ENCODE data around the gene CCDC3.

The CCDC3 gene

DNA sequence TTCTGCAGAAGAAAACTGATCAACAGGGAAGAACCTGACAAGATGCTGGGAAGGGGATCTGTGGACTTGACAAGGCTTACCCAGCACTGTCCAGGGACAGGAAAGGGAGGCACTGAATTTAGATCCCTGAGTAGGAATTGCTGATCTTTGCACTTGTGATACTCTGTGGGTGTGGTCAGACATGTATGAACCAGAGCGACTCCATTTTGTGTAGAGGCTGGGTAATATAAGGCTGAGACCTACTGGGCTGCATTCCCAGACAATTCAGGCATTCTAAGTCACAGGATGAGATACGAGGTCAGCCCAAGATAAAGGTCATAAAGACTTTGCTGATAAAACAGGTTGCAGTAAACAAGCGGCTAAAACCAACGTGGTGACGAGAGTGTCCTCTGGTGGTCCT is 60.7 kb downstream of the CCDC3 start:
- Histone ChIP-seq H3K18ac (ENCODE audit: low read length) (no peak overlapping the region), H3K36me3 (ENCODE audit: control insufficient read depth, insufficient read depth, low read length) (no peaks in the 10 kb centered on the region), H2AK5ac (ENCODE audit: low read length) (no peak overlapping the region), H3K56ac (ENCODE audit: low read length) (no peak overlapping the region), H2BK5ac (ENCODE audit: low read length) (no peak overlapping the region), H3K4me1 (ENCODE audit: control insufficient read depth, low read depth, low read length) (no peaks in the 10 kb centered on the region), H3K4me3 (ENCODE audit: low read length) (no peak overlapping the region), H3K23ac (ENCODE audit: low read length) (no peak overlapping the region), H3K27ac (ENCODE audit: low read depth, low read length) (no peak overlapping the region), H3K79me2 (ENCODE audit: control insufficient read depth, insufficient read depth, low read length) (no peaks in the 10 kb centered on the region), H2BK15ac (replicated peaks; ENCODE audit: low read depth) (no peak overlapping the region), H3K27me3 (ENCODE audit: insufficient read depth, low read length, poor library complexity) (no peaks in the 10 kb centered on the region), H2BK120ac (ENCODE audit: low read depth, low read length) (no peak overlapping the region), H3K4ac (ENCODE audit: low read depth, low read length) (no peak overlapping the region), H3K79me1 (ENCODE audit: low read length) (no peaks in the 10 kb centered on the region), H4K5ac (ENCODE audit: low read length) (no peak overlapping the region), H3K4me2 (ENCODE audit: low read length) (no peak overlapping the region), H3K9ac (ENCODE audit: low read length) (no peak overlapping the region), H4K8ac (ENCODE audit: low read depth, low read length) (no peak overlapping the region)
- WGBS (ENCODE audit: extremely low coverage, insufficient coverage, low lambda C conversion rate), result no CpG with 5 or more reads among the region's 5 CpGs
- DNase-seq, result peak; percentile 28

DNA sequence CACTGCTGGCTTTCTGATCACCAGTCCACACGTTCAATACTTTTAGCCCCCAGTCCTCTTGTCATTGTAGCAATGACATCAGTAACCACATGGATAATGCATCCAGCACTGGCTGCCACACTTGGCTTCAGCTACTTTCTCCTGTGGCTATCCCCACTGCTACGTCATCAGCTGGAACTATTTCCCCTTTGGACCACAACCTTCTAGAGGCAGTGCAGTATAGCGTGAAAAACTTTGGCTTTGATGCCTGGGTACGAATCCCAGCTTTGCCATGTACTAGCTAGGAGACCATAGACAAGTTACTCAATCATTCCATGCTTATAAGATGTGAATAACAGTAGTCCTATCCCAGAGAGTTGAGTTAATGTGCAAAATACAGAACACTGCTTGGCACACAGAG is 63.2 kb downstream of the CCDC3 start:
- DNase-seq, result no peak
- H3K79me1 ChIP-seq (ENCODE audit: low read length), result no peaks in the 10 kb centered on the region
- no peaks in the 10 kb centered on the region for H3K27me3 ChIP-seq (ENCODE audit: insufficient read depth, low read length, poor library complexity)
- H3K56ac ChIP-seq (ENCODE audit: low read length), result no peak overlapping the region
- no peak overlapping the region for H2BK5ac ChIP-seq (ENCODE audit: low read length)
- no peak overlapping the region for H3K23ac ChIP-seq (ENCODE audit: low read length)
- H3K9ac ChIP-seq (ENCODE audit: low read length), result no peak overlapping the region
- H3K18ac ChIP-seq (ENCODE audit: low read length), result no peak overlapping the region
- no peak overlapping the region for H3K4me3 ChIP-seq (ENCODE audit: low read length)
- H3K79me2 ChIP-seq (ENCODE audit: control insufficient read depth, insufficient read depth, low read length), result no peaks in the 10 kb centered on the region
- H3K36me3 ChIP-seq (ENCODE audit: control insufficient read depth, insufficient read depth, low read length), result no peaks in the 10 kb centered on the region
- H4K5ac ChIP-seq (ENCODE audit: low read length), result no peak overlapping the region
- H3K4me1 ChIP-seq (ENCODE audit: control insufficient read depth, low read depth, low read length), result no peaks in the 10 kb centered on the region
- H2BK120ac ChIP-seq (ENCODE audit: low read depth, low read length), result no peak overlapping the region
- no peak overlapping the region for H3K4me2 ChIP-seq (ENCODE audit: low read length)
- no CpG with 5 or more reads among the region's 4 CpGs for WGBS (ENCODE audit: extremely low coverage, insufficient coverage, low lambda C conversion rate)
- no peak overlapping the region for H3K27ac ChIP-seq (ENCODE audit: low read depth, low read length)
- H2AK5ac ChIP-seq (ENCODE audit: low read length), result no peak overlapping the region
- no peak overlapping the region for H2BK15ac ChIP-seq (replicated peaks; ENCODE audit: low read depth)
- no peak overlapping the region for H3K4ac ChIP-seq (ENCODE audit: low read depth, low read length)
- no peak overlapping the region for H4K8ac ChIP-seq (ENCODE audit: low read depth, low read length)

DNA sequence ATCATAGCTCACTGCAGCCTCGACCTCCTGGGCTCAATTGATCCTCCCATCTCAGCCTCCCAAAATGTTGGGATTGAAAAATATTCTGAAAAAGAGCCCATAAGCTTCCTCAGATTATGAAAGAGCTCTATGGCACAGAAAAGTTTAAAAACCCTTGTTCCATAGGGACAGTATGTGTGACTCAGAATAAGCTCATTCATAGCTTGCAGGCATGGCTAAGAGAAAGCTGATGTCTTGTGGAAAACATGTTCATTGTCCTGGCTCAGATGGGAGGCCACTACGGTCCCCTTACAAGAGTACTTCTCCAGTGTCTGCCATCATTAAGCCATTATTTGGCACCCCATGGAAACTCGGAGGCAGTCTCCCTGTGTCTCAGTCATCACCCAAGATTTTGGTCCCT is 64.0 kb downstream of the CCDC3 start:
- Histone ChIP-seq H3K4me2 (ENCODE audit: low read length) (no peak overlapping the region), H4K5ac (ENCODE audit: low read length) (no peak overlapping the region), H3K36me3 (ENCODE audit: control insufficient read depth, insufficient read depth, low read length) (no peaks in the 10 kb centered on the region), H3K27me3 (ENCODE audit: insufficient read depth, low read length, poor library complexity) (no peaks in the 10 kb centered on the region), H2AK5ac (ENCODE audit: low read length) (no peak overlapping the region), H3K9ac (ENCODE audit: low read length) (no peak overlapping the region), H2BK5ac (ENCODE audit: low read length) (no peak overlapping the region), H4K8ac (ENCODE audit: low read depth, low read length) (no peak overlapping the region), H2BK120ac (ENCODE audit: low read depth, low read length) (no peak overlapping the region), H3K4me3 (ENCODE audit: low read length) (no peak overlapping the region), H3K27ac (ENCODE audit: low read depth, low read length) (no peak overlapping the region), H3K79me2 (ENCODE audit: control insufficient read depth, insufficient read depth, low read length) (no peaks in the 10 kb centered on the region), H3K56ac (ENCODE audit: low read length) (no peak overlapping the region), H3K4me1 (ENCODE audit: control insufficient read depth, low read depth, low read length) (no peaks in the 10 kb centered on the region), H3K79me1 (ENCODE audit: low read length) (no peaks in the 10 kb centered on the region), H2BK15ac (replicated peaks; ENCODE audit: low read depth) (no peak overlapping the region), H3K18ac (ENCODE audit: low read length) (no peak overlapping the region), H3K4ac (ENCODE audit: low read depth, low read length) (no peak overlapping the region), H3K23ac (ENCODE audit: low read length) (no peak overlapping the region)
- no peak for DNase-seq
- no CpG with 5 or more reads among the region's 3 CpGs for WGBS (ENCODE audit: extremely low coverage, insufficient coverage, low lambda C conversion rate)

DNA sequence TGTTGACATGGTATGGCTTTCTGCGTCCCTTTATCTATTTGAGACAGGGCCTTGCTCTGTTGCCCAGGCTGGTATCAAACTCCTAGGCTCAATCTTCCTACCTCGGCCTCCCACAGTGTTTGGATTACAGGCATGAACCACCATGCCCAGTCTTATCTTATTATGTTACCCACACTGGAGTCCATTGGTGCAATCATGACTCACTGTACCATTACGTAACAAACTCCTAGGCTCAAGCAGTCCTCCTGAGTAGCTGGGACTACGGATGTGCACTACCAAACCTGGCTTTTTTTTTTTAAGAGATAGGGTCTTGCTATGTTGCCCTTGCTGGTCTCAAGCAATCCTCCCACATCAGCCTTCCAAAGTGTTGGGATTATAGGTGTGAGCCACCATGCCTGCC is 66.7 kb downstream of the CCDC3 start:
- Histone ChIP-seq H3K4me2 (ENCODE audit: low read length) (no peak overlapping the region), H3K23ac (ENCODE audit: low read length) (no peak overlapping the region), H3K4me3 (ENCODE audit: low read length) (no peak overlapping the region), H4K8ac (ENCODE audit: low read depth, low read length) (no peak overlapping the region), H2AK5ac (ENCODE audit: low read length) (no peak overlapping the region), H2BK120ac (ENCODE audit: low read depth, low read length) (no peak overlapping the region), H3K4ac (ENCODE audit: low read depth, low read length) (no peak overlapping the region), H3K18ac (ENCODE audit: low read length) (no peak overlapping the region), H3K56ac (ENCODE audit: low read length) (no peak overlapping the region), H3K79me1 (ENCODE audit: low read length) (no peaks in the 10 kb centered on the region), H3K79me2 (ENCODE audit: control insufficient read depth, insufficient read depth, low read length) (no peaks in the 10 kb centered on the region), H3K36me3 (ENCODE audit: control insufficient read depth, insufficient read depth, low read length) (no peaks in the 10 kb centered on the region), H2BK5ac (ENCODE audit: low read length) (no peak overlapping the region), H3K9ac (ENCODE audit: low read length) (no peak overlapping the region), H2BK15ac (replicated peaks; ENCODE audit: low read depth) (no peak overlapping the region), H3K27me3 (ENCODE audit: insufficient read depth, low read length, poor library complexity) (no peaks in the 10 kb centered on the region), H3K27ac (ENCODE audit: low read depth, low read length) (no peak overlapping the region), H4K5ac (ENCODE audit: low read length) (no peak overlapping the region), H3K4me1 (ENCODE audit: control insufficient read depth, low read depth, low read length) (no peaks in the 10 kb centered on the region)
- DNase-seq, result no peak
- no CpG with 5 or more reads among the region's 4 CpGs for WGBS (ENCODE audit: extremely low coverage, insufficient coverage, low lambda C conversion rate)

DNA sequence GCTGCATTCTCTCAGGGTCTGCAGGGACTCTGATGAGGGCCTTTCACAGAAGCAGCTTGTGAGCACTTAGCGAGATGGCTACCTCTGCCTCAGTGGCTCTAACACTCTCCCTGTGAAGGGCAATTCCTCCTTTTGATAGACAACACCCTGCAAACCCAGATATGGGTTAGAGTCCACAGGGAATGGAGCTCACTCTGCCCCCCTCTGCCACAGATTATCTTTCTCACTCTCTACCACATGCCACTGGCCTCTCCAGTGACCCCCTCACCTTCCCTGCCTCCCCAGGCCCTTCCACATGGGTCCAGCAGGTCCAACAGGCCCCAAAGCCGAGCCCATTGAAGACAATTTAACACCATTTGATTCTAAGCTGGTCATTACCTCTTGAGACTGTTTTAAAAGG is 72.1 kb downstream of the CCDC3 start:
- no peak overlapping the region for H4K5ac ChIP-seq (ENCODE audit: low read length)

DNA sequence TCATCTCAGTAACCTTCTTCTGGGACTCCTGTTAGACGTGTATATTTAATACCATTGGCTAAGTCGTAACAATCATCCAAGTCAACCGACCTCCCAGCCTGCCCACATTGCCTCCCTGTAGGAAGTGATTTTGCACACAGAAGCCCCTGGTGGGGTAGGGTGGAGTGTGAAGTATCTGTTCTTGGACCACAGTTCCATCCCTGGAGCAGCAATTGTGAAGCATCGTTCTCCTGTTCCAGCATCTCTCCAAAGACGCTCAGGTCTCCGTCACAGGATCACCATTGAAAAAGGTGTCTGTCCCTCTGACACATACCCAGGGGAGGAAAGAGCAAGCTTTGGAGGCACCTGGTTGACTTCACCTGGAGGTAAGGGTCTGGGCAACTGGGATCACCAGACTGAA is 72.9 kb downstream of the CCDC3 start:
- no CpG with 5 or more reads among the region's 6 CpGs for WGBS (ENCODE audit: extremely low coverage, insufficient coverage, low lambda C conversion rate)

More for the DNA sequence above, 72.1 kb downstream of the CCDC3 start:
- Histone ChIP-seq H3K4ac (ENCODE audit: low read depth, low read length) (no peak overlapping the region), H3K79me2 (ENCODE audit: control insufficient read depth, insufficient read depth, low read length) (no peaks in the 10 kb centered on the region), H3K4me3 (ENCODE audit: low read length) (no peak overlapping the region), H3K36me3 (ENCODE audit: control insufficient read depth, insufficient read depth, low read length) (no peaks in the 10 kb centered on the region), H2BK15ac (replicated peaks; ENCODE audit: low read depth) (no peak overlapping the region), H3K9ac (ENCODE audit: low read length) (no peak overlapping the region), H2AK5ac (ENCODE audit: low read length) (no peak overlapping the region), H3K4me1 (ENCODE audit: control insufficient read depth, low read depth, low read length) (no peaks in the 10 kb centered on the region), H3K4me2 (ENCODE audit: low read length) (no peak overlapping the region), H3K27me3 (ENCODE audit: insufficient read depth, low read length, poor library complexity) (no peaks in the 10 kb centered on the region), H3K23ac (ENCODE audit: low read length) (no peak overlapping the region), H2BK5ac (ENCODE audit: low read length) (no peak overlapping the region), H3K79me1 (ENCODE audit: low read length) (no peaks in the 10 kb centered on the region), H3K56ac (ENCODE audit: low read length) (no peak overlapping the region), H2BK120ac (ENCODE audit: low read depth, low read length) (no peak overlapping the region), H3K18ac (ENCODE audit: low read length) (no peak overlapping the region), H4K8ac (ENCODE audit: low read depth, low read length) (no peak overlapping the region), H3K27ac (ENCODE audit: low read depth, low read length) (no peak overlapping the region)
- DNase-seq, result no peak
- no CpG with 5 or more reads among the region's 2 CpGs for WGBS (ENCODE audit: extremely low coverage, insufficient coverage, low lambda C conversion rate)

More for the DNA sequence above, 72.9 kb downstream of the CCDC3 start:
- no peak overlapping the region for H4K8ac ChIP-seq (ENCODE audit: low read depth, low read length)
- no peak overlapping the region for H3K56ac ChIP-seq (ENCODE audit: low read length)
- H3K4me2 ChIP-seq (ENCODE audit: low read length), result no peak overlapping the region
- no peak overlapping the region for H2BK120ac ChIP-seq (ENCODE audit: low read depth, low read length)
- H3K79me1 ChIP-seq (ENCODE audit: low read length), result no peaks in the 10 kb centered on the region
- no peak overlapping the region for H2BK15ac ChIP-seq (replicated peaks; ENCODE audit: low read depth)
- H3K79me2 ChIP-seq (ENCODE audit: control insufficient read depth, insufficient read depth, low read length), result no peaks in the 10 kb centered on the region
- H3K36me3 ChIP-seq (ENCODE audit: control insufficient read depth, insufficient read depth, low read length), result no peaks in the 10 kb centered on the region
- H3K27ac ChIP-seq (ENCODE audit: low read depth, low read length), result no peak overlapping the region
- H3K9ac ChIP-seq (ENCODE audit: low read length), result no peak overlapping the region
- H2BK5ac ChIP-seq (ENCODE audit: low read length), result no peak overlapping the region
- H3K4me1 ChIP-seq (ENCODE audit: control insufficient read depth, low read depth, low read length), result no peaks in the 10 kb centered on the region
- no peak overlapping the region for H2AK5ac ChIP-seq (ENCODE audit: low read length)
- no peak overlapping the region for H3K4me3 ChIP-seq (ENCODE audit: low read length)
- no peak overlapping the region for H3K4ac ChIP-seq (ENCODE audit: low read depth, low read length)
- no peak overlapping the region for H4K5ac ChIP-seq (ENCODE audit: low read length)
- H3K27me3 ChIP-seq (ENCODE audit: insufficient read depth, low read length, poor library complexity), result no peaks in the 10 kb centered on the region
- no peak overlapping the region for H3K18ac ChIP-seq (ENCODE audit: low read length)
- DNase-seq, result no peak
- H3K23ac ChIP-seq (ENCODE audit: low read length), result no peak overlapping the region
